NCI-H1092 (cell line): ENCODE data around the gene CNTN4.

ENCODE experiments used
- DNase-seq: peaks from one replicate; lab custom pipeline; 2025; lab: John Stamatoyannopoulos, UW

Gene CNTN4

GRCh38 chr3:2701471-2701870, 602.8 kb downstream of the CNTN4 start:
- DNase-seq: no peak

DNA sequence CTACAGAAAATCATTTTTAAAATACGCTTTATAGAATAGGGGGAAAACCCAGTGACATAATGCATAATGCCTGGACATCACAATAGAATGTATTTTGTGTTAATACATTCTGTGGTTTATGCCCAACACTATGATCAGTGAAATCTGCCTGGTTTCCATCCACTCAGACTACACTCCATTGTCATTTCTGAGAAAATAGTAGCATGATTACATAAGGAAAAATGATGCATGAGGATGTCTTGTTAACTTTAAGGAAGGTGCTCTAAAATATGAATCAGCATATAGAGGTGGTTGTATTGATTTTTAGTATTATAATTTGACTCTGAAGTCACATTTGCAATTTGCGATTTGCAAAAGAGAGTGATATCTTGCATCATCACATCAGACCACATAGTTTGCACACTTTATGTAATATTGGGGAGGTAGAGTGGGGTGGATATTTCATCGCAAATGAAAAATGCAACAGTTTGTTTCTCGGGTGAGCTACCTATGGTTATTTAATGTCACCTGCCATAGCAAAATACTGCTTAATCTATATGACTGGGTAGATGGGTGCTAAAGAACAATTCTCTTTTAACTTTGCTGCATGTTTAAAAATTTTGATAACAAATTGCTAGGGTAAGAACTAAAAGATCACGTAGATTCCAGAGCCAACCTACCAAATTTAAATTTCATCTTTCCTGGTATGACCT, 607.6 kb downstream of the CNTN4 start:
- DNase-seq: no peak

DNA sequence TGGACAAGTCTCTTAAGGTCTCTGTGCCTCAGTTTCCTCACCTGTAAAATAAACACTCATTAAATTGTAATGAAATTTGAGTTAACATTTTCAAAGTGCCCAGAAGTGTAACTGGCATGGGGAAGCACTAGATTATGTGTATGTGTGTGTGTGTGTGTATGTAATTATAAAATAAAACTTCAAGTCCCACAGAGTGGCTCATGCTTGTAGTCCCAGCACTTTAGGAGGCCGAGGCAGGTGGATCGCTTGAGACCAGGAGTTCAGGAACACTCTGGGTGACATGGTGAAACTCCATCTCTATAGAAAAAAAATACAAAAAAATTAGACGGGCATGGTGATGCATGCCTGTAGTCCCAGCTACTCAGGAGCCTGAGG, 608.2 kb downstream of the CNTN4 start:
- DNase-seq: no peak

DNA sequence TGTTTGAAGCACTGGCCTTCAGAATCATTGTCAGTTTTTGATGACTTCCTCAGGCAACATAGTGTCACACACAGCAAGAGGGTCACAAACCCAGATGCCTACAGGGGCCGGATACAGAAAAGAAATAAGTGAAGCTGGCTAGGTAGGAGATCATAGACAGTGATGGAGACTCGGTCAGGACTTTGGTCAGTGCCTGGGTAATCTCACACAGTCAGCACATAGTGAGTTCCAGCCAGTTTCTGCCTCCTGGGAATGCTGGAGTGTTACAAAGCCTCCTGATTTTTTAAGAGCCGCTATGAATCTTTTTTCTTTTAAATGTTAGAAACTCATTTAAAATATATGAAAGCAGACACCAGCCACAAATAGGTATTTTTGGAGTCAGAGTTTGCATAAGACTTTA, 612.4 kb downstream of the CNTN4 start:
- DNase-seq: no peak

DNA sequence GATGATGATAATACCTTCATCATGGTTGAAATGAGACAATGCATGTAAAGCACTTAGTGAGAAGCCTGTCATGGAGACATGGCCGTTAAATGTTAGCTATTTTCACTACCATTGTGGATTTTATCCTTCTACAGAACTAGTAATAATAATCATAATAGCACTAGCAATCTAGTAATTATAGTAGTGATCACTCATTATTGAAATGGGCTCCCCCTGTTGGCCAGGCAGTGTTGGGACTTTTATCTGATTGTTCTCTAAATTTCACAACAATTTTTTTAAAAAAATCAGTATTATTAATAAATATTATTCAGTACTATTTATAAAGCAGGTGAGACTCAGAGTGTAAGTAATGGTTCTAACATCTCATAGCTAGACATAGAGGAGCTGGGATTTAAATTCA, 615.3 kb downstream of the CNTN4 start:
- no peak for DNase-seq

DNA sequence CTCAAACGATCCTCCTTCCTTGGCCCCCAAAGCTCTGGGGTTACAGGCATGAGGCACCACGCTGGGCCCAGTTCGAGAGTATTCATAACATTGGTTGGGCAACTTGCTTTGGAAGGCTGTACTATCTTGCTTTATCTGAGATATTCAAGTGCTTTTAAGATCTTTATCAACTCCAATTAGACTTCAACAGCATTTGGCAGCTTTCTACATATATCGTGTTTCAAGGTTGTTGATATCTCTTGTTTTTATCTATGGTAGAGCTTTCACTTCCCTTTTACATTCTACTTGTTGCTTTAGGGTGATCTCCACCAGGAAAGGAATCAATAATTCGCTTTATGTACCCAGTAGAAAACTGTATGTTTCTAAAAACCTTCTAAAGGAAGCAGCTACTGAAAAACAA, 616.2 kb downstream of the CNTN4 start:
- no peak for DNase-seq

GRCh38 chr3:2727101-2727500, 628.4 kb downstream of the CNTN4 start:
- DNase-seq: no peak

- DNase-seq: peak; percentile 44
These were observed 629.1 kb downstream of the CNTN4 start for GRCh38 chr3:2727610-2728318.

DNA sequence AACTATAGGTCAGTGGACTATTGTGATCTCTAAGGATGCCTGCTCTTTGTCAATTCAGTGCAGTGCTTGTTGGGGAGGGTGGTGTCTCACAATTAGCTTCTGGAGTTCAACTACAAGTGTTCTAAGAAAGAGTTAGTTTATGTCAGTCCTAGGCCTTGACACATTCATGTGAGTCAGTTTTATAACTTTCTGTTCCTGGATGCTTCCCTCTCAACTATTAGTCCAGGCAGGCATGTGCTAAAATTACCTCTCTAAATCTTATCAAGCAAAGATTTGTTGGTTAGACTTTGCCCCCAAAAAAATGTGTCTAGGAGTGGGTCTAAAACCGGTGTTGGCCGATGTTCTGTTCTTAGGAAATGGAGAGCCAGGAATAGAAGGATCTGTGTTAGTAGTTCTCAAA, 633.2 kb downstream of the CNTN4 start:
- no peak for DNase-seq

GRCh38 chr3:2735392-2735894, 636.8 kb downstream of the CNTN4 start:
- no peak for DNase-seq

GRCh38 chr3:2741516-2741915, 642.9 kb downstream of the CNTN4 start:
- no peak for DNase-seq

DNA sequence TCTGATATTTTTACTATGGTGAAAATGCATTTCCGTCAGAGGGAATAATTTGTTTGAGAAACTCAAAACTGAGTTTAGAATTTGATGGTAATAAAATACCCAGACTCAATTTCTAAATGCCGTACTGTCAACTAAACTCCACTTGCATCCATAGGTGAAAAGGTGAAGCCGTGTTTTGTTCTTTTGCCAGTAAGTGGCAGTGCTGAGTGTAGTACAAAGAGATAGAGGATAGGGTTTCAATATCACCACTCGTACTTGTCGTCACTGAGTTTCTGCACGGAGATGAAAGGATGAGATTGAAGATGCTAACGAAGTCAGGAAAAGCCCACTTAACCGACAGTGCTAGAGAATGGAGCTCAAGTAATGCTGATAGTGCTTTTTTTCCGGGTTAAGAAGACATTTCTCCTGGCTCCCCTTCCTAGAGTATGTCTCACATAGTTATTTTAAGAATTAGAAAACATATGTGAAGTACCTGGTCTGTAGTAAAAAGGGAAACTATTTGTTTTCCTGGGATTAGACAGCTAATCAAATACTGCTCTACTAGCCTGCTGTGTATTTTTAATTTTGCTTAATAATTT, 666.4 kb downstream of the CNTN4 start:
- peak; percentile 31 for DNase-seq

DNA sequence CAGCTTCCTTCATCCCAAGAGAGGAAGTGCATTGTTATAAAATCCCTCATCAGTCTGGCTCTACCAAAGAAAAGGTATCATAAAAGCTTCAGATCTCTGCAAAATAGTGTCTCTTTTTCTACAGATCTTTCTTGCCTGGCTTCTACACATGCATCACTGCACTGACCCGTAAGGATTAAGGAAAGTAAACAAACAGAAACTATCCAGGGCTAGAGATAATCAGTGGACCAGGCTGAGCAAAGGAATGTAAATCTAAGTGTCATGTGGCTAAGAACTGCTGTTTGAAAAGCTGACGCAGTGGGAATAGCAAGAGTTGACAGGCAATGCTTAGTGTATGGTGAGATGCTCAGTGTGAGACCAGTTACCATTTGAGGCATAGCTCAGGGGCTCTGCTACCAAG, 671.8 kb downstream of the CNTN4 start:
- DNase-seq: no peak

GRCh38 chr3:2771193-2771592, 672.5 kb downstream of the CNTN4 start:
- no peak for DNase-seq

- no peak for DNase-seq
These were observed 673.1 kb downstream of the CNTN4 start for GRCh38 chr3:2771741-2772140.

GRCh38 chr3:2772803-2773202, 674.1 kb downstream of the CNTN4 start:
- DNase-seq: no peak

- no peak for DNase-seq
These were observed 676.0 kb downstream of the CNTN4 start for GRCh38 chr3:2774481-2775249.

- no peak for DNase-seq
These were observed 684.6 kb downstream of the CNTN4 start for GRCh38 chr3:2783261-2783660.

DNA sequence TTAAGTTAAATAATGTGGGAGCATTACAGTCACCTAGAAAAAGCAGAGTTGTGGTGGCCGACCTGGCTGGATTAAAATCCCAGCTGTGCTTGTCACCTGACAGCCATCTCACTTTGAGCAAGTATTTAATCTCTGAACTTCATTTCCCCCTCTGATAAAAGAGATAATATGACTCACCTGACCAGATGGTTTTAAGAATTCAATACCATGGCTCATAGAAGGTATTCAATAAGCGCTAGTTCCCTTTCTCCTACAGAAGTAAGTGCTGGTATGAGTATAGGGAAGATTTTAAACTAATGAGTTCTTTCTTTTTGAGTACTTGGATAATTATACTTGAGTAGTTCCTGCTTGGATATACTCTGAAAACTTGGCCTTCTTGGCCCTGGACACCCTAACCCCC, 686.0 kb downstream of the CNTN4 start:
- no peak for DNase-seq

- no peak for DNase-seq
These were observed 691.7 kb downstream of the CNTN4 start for GRCh38 chr3:2790266-2790815.

- no peak for DNase-seq
These were observed 693.8 kb downstream of the CNTN4 start for GRCh38 chr3:2792432-2792831.

GRCh38 chr3:2793987-2794386, 695.3 kb downstream of the CNTN4 start:
- DNase-seq: no peak
